OCI-M1 (cell line): Measurements from ENCODE around the gene ANKRD60.

Source experiments
- DNase-seq: peaks from one replicate; lab custom pipeline; 2025; lab: John Stamatoyannopoulos, UW

ANKRD60 gene, protein sequence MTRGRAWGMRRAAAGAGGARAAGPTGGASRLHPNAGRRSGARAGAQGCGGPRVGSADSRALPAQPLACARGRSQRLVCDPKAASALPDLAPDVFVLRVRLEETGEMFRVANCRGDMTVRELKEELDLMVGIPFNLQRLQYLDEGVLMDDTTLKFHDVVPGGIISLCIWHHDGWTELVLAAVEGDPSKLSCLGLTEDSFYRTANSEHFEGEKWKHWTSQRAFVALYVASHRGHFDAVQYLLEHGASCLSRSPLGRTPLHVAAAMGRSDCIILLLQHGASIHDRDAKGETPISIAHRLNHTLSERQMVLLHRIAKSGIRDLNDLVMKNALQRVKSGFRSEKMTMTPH

DNA sequence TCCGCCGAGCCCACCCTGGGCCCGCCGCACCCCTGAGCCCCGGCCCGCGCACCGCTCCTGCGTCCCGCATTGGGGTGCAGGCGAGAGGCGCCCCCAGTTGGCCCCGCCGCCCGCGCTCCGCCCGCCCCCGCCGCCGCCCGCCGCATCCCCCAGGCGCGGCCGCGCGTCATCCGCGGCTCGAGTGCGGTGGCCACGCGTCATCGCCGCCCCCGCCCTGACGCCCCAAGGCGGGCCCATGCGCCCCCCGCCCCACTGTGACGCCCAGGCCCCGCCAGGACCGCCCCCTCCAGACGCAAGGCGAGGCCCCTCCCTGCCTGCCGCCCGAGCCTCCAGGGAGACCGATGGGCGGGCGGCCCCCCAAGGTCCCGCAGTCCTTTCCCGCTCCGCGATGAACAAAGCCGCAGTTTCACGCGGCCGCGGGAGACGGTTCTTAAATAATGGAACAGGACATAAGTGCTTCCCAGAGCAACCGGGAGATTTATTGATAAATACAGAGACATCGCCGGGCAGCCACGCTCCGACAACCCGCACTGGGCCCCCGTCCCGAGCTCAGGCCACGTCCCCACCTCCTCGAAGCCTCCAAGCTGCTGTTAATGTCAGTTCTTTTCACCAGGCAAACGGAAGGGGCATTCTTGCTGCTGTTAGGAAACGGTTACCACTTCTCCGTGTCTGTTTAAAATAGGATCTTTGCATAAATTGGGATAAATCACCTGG, at the start of gene ANKRD60:
Gene ANKRD60 (minus strand): TSS at position 170 of the 714 bp plus-strand sequence. CDS start 0 bp downstream, at position 170.
- DNase-seq, result no peak

DNA sequence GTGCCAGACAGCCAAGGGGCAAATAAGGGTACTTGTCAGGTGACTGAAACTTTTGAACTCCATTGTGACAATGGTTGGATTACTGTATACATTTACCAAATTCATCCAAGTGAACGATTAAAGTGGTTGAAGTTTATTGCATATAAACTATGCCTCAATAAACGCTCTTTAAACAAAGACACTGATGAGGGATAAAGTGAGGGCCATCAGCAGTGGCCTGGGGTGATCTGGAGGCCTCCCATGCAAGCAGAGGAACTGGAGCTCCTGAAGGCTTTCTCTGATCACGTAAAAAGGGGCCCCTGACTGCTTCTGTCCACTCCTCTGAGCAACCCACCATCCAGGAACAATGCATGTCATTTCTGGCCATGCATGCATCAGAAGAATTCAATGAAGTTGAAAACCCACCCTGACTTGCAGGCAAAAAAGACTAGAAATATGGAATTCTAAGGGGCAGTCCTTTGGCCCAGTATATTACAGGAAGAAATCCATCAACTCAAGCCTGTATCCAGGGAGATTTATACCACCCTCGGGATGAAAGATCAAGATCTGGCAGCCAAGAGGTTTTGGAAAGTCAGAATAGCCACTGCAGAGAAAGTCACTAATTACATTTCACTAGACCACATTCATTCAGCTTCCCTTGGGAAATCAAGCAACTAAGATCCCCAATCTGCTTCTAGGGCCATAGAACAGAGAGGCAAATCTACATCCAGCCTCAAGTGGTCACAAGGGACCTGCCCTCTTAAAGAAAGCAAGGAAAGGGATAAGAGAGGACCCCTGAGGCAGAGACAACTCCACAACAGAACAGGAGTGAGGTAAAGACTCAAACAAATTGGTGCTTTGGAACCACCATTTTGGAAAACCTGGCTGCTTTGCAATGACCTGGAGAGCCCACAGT, 49.4 kb upstream of the ANKRD60 start:
- no peak for DNase-seq

DNA sequence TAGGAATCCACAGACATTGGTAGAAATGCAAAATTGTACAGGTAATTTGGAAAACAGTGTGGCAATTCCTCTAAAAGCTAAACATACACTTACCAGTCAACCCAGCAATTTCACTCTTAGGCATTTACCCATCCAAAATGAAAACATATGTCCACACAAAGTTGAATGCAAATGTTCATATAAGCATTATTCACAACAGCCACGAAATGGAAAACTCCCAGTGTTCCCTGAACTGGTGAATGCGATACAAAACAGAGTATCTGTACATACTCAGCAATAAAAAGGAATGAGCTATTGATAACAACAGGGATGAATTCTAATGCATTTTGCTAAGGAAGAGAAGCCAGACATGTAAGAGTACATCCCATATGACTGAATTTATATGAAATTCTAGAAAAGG, 48.7 kb upstream of the ANKRD60 start:
- DNase-seq, result no peak

DNA sequence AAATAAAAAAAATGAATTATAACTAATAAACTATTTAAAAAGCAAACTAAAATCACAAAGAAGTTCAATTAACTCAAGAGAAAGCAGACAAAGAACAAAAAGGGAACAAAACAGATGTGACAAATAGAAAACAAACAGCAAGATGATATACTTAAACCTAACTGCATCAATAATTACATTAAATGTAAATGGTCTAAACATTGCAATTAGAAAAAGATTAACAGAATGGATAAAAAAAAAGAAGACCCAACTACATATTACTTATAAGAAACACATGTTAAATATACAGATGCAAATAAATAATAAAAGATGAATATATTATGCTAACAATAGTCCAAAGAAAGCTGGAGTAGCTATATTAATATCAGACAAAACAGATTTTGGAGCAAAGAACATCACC, 45.9 kb upstream of the ANKRD60 start:
- no peak for DNase-seq

DNA sequence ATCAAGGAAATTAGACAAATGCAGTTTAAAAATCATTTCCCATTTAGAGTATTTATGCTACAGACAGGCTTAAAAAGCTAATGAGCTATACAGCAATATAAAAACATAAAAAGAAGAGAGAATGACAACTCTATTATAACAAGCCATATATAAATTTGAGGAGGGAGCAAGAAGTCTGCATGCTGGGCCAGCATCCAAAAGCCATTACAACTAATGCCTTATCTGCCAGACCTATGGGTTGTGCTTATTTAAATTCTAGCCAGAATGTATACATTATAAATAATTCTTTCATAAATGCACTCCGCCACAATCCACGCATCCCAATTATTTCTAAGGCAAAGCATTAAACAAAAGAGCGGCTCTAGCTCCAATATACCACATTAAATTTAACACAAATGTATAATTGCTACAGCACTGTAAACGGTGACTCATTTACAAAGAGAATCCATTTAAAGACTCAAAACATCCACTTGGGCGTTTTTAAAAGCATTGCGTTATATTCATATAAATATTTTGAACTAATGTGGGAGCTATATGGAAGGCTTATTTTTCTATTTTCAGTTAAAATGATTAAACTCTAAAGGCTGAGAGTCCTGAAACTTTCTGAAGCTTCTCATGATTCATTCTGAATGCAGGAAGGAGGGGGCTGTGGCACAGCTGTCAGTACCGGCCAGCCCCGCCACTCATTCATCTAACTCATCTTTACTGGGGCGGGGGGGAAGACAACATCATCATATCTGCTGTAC, 43.3 kb upstream of the ANKRD60 start:
- DNase-seq, result no peak

DNA sequence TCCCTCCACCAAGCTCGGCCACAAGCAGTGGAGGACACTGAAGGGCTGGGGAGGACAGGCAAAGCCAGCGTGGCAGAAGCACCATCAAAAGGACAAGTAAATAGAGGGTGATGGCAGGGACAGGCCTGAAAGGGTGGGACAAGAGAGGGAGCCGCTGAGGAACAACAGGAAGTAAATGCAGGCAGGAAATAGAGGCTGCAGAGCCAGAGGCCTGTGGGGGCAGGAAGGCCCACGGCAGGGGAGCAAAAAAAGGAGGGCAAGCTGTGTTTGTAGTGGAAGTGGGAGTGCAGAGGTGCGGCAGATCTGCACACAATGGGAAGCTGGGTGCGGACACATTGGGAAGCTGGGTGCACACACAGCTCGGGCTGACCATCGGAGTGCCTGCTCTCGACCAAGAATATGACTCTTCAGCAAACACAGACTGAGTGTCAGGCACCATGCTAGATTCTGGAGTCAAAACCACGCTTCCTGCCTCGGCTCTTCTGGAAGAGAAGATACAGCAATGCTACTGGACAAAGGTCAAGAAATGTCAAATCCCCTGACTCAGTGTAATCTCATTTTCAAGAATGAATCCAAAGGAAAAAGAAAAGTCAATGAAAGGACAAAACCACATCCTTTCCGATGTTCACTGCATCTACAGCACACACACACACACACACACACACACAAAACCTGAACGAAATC, 40.6 kb upstream of the ANKRD60 start:
- no peak for DNase-seq

DNA sequence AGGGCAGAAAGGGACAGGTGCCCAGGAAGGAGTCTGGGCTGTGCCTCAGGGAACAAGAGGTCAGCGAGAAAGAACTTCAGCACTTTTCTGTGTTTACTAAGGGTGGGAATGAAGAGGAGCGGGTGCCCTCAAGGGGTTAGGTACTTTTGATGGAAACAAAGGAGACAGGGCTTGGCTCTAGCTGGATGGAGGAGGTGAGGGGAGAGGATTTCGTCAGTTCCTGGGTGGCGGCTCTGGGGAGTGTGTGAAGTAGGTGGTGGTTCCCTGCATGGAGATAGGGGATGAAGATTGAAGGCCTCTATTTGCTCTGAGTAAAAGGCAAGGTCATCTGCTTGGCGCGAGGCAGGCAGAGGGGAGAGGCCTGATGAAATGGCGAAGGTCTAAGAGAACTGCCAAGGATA, 40.0 kb upstream of the ANKRD60 start:
- no peak for DNase-seq

DNA sequence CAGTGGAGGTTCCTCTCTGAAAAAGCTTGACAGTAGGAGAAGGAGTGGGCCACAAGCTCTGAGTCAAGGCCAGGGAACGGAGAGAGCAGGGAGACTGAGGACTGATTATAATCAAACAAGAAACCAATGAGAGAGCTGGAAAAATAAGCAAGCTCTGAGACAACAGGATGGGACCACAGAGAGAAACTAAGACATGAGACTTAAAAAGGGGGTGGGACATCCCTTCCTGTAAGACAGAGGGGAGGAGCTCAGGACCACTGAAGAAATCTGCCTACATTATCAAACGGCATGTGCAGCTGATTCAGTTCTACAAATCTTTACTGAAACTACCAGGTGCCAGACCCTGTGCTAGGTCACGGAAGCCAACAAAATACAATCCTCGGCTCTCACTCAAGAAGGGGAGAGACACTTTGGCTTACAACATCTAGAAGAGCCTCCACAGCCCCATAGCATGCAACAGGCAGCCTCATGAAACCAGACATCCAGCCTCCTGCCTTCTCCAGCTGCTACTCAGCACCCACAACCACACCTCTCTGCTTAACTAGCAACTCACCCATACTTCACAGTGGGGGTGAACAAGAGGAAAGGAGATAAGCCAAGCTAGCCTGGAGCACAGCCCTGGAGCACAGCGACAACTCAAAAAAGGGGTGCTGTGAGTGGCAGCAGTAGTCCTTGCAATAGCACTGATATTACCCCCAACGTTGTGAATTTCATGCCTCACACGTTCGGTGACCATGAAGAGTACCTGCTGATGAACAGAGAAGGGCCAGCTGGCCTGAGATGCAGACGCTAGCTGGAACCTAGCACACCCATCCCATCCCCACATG, 39.1 kb upstream of the ANKRD60 start:
- no peak for DNase-seq

DNA sequence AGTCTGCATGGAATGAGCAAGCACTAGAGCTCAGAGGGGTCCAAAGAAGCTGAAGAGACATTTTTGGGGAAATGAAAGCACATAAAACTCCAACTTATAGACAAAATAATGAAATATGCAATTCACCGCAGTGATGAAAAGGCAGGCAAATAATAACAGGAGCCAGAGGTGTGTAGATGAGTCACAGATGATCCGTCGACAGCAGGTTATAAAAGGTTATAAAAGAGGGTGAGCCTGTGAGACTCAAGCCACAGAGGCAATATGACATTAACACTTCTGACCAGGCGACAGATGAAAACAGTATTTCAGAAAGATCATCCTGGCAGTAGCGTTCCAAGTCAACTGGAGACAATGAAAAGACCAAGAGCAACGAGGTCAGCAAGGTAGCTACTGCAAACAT, 35.8 kb upstream of the ANKRD60 start:
- no peak for DNase-seq

DNA sequence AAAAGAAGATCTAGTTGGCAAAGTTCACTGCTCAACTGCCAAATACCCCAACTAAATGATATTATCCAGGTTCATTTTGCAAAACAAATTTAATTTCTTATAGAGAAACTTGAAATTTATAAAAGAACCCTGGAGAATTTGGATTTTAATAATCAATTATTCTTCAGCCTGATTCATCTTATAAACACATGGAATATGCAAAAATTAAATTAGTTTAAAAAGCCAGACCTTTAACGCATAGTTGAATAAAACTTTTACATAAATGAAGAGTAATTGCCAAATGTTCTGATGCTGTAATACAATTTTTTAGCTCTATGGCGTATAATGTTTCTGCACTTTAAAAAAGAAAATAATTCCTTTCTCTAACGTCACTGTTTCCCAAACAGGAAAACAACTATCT, 33.2 kb upstream of the ANKRD60 start:
- DNase-seq, result no peak

DNA sequence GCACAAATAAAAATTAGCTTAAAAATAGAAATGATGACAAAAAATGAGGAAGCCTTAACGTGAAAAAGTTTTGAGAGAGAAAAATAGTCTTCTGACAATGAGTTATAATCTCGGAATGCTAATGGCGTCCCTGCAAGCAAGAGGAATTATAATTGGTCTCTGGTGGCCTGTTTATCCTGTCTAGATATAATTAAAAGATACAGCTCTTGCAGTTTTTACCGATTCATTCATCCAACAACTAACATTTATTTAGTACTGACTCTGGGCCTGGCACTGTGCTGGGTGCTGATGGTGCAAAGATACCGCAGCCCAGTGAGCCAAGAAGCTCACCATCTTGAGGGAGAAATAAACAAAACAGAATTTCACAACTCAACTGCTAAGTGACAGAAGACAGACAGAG, 31.6 kb upstream of the ANKRD60 start:
- DNase-seq, result no peak

DNA sequence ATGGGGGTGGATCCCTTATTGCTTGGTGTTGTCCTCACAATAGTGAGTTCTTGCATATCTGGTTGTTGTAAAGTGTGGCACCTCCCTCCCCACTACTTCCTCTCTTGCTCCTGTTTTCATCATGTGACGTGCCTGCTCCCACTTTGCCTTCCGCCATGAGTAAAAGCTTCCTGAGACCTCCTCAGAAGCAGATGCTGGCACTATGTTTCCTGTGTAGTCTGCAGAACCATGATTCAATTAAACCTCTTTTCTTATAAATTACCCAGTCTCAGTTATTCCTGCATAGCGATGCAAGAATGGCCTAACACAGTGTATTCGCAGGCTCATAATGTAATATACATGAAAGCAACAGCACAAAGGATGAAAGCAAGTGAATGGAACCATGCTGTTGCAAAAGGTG, 28.4 kb upstream of the ANKRD60 start:
- DNase-seq, result no peak

DNA sequence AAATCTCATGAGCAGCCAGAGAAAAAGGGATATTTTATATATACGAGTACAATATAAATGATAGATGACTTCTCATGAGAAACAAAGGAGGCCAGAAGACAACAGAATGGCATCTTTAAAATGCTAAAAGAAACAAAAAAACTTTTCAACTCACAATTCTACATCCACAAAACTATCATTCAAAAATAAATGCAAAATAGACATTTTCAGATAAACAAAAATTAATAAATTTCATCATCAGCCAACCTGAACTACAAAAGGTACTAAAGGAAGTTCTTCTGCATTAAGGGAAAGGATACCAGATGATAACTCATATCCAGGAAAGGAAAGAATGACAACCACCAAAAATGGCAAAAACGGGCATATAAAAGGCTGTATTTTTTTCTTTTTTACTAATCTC, 27.9 kb upstream of the ANKRD60 start:
- no peak for DNase-seq

DNA sequence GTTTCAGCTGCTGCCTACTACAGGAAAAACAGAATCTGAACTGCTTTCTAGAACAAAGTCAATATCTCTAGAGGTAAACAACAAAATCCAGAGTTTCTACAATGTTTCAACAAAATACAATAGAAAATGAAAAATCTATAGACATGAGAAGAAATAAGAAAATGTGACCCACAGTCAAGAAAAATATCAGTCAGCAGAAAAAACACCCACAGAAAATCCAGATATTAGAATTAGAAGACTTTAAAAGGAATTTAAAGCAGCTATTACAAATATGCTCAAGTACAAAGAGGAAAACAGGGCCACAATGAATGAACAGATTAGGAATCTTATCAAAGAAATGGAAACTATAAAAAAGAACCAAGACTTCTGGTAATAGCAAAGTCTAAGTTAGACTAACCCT, 26.4 kb upstream of the ANKRD60 start:
- no peak for DNase-seq

DNA sequence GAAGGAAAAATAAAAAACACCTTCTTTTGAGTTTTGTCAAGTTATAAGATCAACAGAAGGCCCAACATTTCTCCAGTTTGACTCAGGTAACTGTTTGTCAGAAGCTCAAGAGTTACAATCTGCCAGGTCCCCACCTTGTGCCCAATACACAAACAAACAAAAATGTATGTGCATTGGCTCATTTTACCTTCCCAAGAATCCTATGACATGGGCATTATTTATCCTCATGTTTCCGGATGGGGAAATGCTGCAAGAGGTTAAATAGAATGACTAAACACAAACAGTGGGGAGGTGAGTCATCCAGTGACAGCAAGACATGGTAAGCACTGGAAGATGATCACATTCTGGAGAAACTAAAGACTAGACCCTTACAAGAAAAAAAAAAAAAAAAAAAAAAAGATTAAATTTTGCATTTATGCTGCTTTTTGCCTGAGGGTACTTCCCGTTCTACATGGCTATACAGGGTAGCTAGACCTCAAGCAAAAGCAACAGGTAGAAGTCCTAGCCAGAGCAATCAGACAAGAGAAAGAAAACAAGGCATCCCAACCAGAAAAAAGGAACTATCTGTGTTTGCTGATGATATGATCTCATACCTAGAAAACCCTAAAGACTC, 23.6 kb upstream of the ANKRD60 start:
- peak; percentile 32 for DNase-seq

DNA sequence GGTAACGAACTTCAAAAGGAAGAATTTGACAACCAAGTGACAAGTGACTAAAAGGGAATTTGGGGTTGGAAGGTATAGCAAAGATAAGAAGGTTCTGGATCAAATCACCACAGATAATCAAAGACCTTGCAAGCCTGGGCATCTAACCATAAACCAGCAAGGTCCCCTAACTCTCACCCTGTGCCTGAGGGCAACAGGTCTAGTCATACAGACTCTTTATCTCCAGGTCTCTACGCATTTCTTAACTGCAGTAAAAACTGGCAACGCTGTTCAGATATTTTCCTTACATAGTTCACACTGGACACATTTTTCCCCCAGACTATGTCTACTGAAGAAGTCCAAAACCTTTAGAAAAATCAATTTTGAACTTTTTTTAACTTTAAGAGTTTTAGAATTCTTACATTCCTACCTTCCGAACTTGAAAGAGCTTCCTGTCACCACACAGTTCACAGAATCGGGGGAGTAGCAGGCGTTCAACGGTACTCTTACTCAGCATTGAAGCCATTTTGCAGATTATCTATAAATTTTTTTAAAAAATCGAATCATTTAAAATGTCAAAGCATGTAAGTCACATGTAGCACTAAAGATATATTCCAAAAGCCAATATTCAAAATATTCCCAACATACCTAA, 23.0 kb upstream of the ANKRD60 start:
- DNase-seq, result no peak

DNA sequence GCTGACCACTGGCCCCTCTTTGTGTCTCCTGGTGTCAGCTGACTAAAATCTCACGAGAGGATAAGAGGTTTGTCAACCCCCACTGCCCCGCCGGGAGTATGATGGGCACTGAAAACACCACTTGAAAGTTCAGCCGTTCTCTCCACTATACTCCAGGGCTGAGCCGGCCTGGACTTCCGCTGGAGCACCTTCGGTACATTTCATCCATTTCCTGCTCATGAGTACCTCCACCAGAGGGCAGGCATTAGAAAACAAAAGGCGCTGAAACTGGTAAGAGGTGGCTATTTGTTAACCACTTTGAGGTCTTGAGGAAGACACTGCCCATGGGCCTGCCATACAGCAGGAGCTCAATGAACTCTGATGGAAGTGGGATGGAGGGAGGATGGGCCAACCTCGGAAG, 17.9 kb upstream of the ANKRD60 start:
- DNase-seq, result peak; percentile 42

DNA sequence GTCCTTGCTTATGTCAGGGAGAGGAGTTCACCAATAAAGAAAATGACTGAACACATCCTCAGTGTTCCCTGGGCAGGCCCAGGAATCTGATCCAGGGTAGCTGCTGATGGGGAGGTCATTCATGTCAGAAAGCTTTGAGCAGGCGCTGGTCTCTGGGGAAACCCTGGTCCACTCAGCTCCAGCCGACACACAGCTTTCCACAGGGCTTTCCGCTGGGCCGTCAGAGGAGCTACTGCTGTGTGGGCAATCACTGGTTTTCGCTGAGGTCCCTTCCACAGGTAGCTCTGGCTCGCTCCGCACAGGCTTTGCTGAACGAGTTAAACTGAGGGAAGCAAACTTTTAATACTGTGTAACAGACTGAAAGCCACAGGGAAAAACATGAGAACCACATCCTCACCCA, 17.5 kb upstream of the ANKRD60 start:
- no peak for DNase-seq

DNA sequence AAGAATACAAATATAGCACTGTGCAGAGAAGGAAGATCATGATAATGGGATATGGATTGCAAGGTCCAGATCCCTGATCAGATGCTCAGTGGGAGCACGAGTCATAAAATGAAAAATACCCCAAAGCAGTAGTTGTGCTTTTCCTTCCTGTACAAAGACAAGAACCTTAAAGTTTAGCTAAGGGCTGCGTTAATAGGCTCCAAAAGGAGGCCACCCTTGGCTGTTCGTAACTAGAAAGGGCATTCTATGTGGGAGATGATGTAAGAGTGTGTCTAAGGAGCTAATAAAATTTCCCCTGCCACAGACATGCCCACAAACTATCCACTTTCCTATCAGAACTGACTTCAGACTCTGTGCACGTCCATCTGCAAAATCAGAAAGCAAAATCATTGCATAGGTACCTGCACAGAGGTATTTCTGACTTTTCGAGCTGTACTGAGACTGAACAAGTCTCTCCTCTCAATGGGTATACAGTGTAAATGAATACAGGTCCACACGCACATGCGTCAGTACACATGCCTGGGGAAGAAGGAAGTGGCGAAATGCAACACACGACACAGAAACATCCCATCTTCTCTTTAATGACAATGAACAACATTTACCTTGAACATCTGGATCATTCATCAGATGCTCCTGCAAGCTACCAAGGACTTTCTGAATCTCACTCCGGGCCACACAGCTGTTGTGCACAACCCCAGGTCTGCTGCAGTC, 16.9 kb upstream of the ANKRD60 start:
- DNase-seq, result no peak
